Fibroblast of mammary gland (primary cell): ENCODE results near the gene MAEA.

Source experiments
- DNase-seq: peaks from one replicate; pipeline ENCODE4 v3.0.0-alpha.2; 2010; ENCODE audit warnings: low read depth
- H3K4me3 ChIP-seq: 2 replicates; pipeline ENCODE4 v1.5.1; 2011; ENCODE audit warnings: low read depth, mild to moderate bottlenecking, low read length, moderate library complexity; ENCODE audit not compliant: control insufficient read depth
- TF ChIP-seq, protein P1 (sequence below): conservative IDR thresholded peaks from 2 replicates; pipeline ENCODE4 v1.5.1; 2011; ENCODE audit warnings: low read depth, low read length, inconsistent platforms; ENCODE audit not compliant: control insufficient read depth, insufficient read depth

Gene MAEA

DNA sequence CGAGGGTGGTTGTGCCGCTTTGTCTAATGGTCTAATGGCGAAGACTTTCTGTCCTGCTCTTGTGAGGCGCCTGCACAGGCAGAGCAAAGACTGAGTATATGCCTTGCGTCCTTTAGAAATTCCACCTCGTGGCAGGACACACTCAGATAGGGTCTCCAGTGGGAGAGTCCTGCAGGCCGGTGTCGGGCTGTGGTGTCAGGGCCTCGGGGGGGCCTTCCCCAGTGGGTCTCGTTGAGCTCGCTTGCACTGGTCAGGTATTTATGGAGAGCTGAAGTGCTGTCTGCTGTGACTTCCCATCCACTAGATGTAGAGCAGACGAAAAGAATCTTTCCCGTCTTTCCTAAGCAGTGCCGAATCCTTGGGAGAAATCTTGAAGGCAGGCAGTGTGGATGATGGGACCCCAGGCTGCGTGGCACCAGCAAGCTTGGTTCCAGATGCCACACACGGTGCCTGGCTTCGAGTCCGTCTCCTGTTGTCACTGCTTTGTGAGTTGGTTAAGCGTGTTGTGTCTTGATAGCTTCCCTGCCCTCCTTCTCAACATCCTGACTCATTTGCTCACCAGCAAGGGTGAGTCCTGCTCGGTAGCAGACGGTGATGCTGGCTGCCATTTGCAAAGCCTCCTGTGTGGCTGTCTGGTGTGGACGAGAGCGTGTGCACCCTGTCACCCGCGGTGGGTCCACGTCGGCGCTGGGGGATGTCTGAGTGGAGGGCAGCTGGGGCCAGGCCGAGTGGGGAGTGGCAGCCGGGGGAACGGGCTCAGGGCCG is 20.5 kb downstream of the MAEA start:
- TF ChIP-seq, protein P1, sequence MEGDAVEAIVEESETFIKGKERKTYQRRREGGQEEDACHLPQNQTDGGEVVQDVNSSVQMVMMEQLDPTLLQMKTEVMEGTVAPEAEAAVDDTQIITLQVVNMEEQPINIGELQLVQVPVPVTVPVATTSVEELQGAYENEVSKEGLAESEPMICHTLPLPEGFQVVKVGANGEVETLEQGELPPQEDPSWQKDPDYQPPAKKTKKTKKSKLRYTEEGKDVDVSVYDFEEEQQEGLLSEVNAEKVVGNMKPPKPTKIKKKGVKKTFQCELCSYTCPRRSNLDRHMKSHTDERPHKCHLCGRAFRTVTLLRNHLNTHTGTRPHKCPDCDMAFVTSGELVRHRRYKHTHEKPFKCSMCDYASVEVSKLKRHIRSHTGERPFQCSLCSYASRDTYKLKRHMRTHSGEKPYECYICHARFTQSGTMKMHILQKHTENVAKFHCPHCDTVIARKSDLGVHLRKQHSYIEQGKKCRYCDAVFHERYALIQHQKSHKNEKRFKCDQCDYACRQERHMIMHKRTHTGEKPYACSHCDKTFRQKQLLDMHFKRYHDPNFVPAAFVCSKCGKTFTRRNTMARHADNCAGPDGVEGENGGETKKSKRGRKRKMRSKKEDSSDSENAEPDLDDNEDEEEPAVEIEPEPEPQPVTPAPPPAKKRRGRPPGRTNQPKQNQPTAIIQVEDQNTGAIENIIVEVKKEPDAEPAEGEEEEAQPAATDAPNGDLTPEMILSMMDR, result no peak
- H3K4me3 ChIP-seq, result peak overlapping the region; percentile 58
- peak; percentile 57 for DNase-seq

DNA sequence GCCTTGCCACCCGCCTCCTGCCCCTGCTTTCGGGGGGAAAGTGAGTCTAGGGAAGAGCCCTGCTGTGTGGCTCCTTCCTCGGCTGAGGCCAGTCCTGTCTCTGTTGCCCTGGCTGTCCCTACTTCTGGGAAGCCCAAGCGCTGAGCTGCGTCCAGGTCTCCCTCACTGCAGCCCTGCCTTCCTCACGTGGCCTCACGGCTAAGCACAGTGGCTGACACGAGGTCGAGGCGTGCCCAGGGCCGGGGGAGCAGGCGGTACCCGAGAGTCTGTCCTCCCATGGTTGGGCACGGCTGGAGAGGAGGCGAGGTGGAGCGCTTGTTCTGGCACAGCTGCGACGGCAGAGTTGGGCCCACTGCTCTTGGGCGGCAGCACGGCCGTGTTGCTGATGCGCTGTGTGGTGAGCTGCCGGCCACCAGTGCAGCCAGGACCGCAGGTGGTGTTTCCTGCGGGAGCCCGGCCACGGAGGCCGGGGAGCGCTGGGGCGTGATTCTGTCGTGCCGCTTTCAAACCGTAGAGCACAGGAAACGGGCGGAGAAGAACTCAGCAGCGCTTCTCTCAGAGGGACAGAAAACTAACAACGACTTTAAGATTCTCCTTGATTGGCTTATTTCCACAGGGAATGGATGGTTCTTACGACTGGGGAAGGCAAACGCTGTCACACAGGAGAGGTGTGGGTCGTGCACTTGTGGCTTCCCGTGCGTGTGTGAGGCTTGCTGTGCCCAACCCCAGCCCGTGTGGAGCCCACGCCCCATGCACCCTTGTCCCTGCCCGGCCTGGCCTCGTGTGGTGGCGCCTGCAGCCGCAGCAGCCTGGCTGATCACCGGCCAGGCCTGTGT is 21.3 kb downstream of the MAEA start:
- DNase-seq, result no peak
- TF ChIP-seq, protein P1, result no peak
- peak overlapping the region; percentile 58 for H3K4me3 ChIP-seq

GRCh38 chr4:1312821-1313640 is 23.3 kb downstream of the MAEA start:
- TF ChIP-seq, protein P1, result no peak
- no peak for DNase-seq
- no peak overlapping the region for H3K4me3 ChIP-seq

GRCh38 chr4:1315306-1315705 is 25.6 kb downstream of the MAEA start:
- DNase-seq, result no peak
- TF ChIP-seq, protein P1, result no peak
- H3K4me3 ChIP-seq, result no peak overlapping the region

- TF ChIP-seq, protein P1, result no peak
- no peak for DNase-seq
- no peak overlapping the region for H3K4me3 ChIP-seq
Observed at GRCh38 chr4:1315836-1316536, 26.3 kb downstream of the MAEA start.
